Cortex of kidney (tissue), 1 donor: ENCODE results near the gene SELENOS.

Experiments used
- DNase-seq: peaks from one replicate; lab custom pipeline; 2025; lab: John Stamatoyannopoulos, UW

Gene SELENOS

GRCh38 chr15:101250873-101251829 is 26.1 kb downstream of the SELENOS start:
- DNase-seq: no peak

GRCh38 chr15:101250341-101250831 is 26.9 kb downstream of the SELENOS start:
- no peak for DNase-seq

GRCh38 chr15:101248274-101248673 is 29.0 kb downstream of the SELENOS start:
- DNase-seq: no peak

GRCh38 chr15:101246824-101247745 is 30.2 kb downstream of the SELENOS start:
- DNase-seq: no peak

- DNase-seq: no peak
Observed at GRCh38 chr15:101246391-101246790, 30.9 kb downstream of the SELENOS start.

GRCh38 chr15:101244889-101245668 is 32.2 kb downstream of the SELENOS start:
- DNase-seq: no peak

GRCh38 chr15:101244036-101244781 is 33.1 kb downstream of the SELENOS start:
- no peak for DNase-seq

- DNase-seq: no peak
Observed at GRCh38 chr15:101243420-101243819, 33.9 kb downstream of the SELENOS start.

- DNase-seq: no peak
Observed at GRCh38 chr15:101242999-101243336, 34.3 kb downstream of the SELENOS start.

- DNase-seq: no peak
Observed at GRCh38 chr15:101242160-101242998, 34.9 kb downstream of the SELENOS start.

- no peak for DNase-seq
Observed at GRCh38 chr15:101240358-101240757, 36.9 kb downstream of the SELENOS start.

- DNase-seq: no peak
Observed at GRCh38 chr15:101239724-101240136, 37.6 kb downstream of the SELENOS start.

- no peak for DNase-seq
Observed at GRCh38 chr15:101237251-101237650, 40.0 kb downstream of the SELENOS start.

GRCh38 chr15:101233651-101234280 is 43.5 kb downstream of the SELENOS start:
- DNase-seq: no peak

- no peak for DNase-seq
Observed at GRCh38 chr15:101232677-101233076, 44.6 kb downstream of the SELENOS start.

GRCh38 chr15:101228313-101228712 is 49.0 kb downstream of the SELENOS start:
- no peak for DNase-seq

GRCh38 chr15:101225658-101226057 is 51.6 kb downstream of the SELENOS start:
- no peak for DNase-seq
